NCI-H510A treated with DMSO at 0.1 percent for 48 hours (cell line): Measurements from ENCODE around the gene NOVA1.

Experiments used
- DNase-seq: peaks from one replicate; lab custom pipeline; 2025; lab: John Stamatoyannopoulos, UW

Gene NOVA1

GRCh38 chr14:26593357-26593756, 4.5 kb downstream of the NOVA1 start:
- no peak for DNase-seq

DNA sequence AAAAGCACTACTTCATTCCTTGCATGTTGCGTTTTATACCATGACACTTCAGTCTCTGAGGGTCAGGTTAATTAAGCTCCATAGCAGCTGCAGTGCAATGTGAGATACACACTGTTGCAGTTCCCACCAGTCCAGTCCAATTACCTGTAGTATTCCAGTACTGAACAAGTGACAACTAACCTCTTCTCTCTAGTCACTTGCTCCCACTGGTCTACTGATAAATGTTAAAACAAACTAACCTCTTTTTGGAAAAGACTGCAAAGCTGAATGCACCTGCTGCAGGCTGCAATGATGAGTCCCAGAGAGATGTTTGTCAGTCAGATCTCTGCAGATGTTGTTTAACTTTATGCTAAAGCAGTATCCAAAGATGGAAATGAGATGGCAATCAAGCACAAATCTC, 7.9 kb downstream of the NOVA1 start:
- DNase-seq = peak; percentile 12

DNA sequence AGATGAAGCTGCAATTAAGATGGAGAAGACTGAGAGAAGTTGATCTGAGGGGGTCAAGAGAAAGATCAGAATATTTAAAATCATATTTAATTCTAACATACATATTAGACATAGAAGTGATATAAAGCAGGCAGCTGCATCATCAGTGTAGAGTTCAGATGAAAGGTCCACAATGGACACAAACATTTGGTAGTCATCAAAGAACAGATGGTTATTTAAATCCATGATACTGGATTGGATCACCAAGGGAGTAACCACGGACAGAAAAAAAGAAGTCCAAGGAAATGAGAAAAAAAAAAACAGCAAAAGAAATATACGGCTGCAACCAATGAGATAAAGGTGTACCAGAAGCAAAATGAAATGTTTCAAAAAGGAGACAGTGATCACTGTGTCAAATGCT, 20.1 kb downstream of the NOVA1 start:
- no peak for DNase-seq

DNA sequence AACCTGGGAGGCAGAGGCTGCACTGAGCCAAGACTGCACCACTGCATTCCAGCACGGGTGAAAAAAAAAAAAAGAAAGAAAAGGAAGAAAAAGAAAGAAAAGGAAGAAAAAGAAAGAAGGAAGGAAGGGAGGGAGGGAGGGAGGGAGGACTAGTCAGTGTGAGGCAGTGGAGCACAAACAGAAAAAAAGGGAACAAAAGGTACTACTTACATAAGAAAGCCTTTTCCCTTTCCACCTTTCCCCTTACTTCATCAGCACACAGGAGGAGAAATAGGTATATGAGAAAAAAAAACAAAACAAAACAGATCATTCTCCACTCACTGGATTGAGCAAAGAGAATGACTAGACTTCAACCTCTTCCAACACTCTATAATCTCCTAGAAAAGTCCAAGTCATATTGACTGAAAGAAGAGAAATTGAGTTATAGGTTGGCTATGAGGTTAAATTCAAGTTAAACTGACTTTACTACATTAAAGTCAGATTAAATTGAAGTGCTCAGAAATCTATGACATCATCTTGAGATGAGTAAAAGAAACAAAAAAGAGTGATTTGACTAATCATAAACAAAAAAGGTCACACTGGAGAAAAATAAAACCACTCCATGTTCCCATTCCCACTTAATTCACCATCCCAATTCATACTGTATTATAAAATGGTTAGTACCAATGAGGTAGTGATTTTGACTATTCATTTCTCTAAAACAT, 43.6 kb downstream of the NOVA1 start:
- no peak for DNase-seq

GRCh38 chr14:26549571-26549970, 48.3 kb downstream of the NOVA1 start:
- DNase-seq = no peak

DNA sequence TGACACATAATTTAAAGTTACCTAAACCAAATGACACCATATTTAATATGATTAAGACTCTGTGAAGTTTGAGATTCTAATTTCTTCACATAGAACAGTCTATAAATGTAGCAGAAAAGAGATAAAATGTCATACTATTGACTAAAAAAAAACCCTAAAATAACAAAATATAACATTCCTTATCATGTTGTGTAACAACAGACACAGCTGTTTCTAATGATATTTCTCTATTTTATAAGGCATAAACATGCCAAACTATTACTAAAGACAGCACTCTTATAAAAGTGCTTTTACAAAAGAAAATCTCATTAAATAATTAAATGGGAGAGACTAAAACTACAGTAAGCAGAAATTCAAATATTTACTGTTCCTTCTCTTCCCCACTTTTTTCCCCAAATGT, 49.4 kb downstream of the NOVA1 start:
- DNase-seq = no peak

GRCh38 chr14:26538176-26538575, 59.7 kb downstream of the NOVA1 start:
- no peak for DNase-seq

GRCh38 chr14:26531894-26532293, 65.9 kb downstream of the NOVA1 start:
- DNase-seq = no peak

- DNase-seq = no peak
These were observed 69.2 kb downstream of the NOVA1 start for GRCh38 chr14:26528415-26529182.

GRCh38 chr14:26527095-26527494, 70.7 kb downstream of the NOVA1 start:
- DNase-seq = no peak

GRCh38 chr14:26526137-26526536, 71.7 kb downstream of the NOVA1 start:
- DNase-seq = no peak

- no peak for DNase-seq
These were observed 72.7 kb downstream of the NOVA1 start for GRCh38 chr14:26525085-26525484.

DNA sequence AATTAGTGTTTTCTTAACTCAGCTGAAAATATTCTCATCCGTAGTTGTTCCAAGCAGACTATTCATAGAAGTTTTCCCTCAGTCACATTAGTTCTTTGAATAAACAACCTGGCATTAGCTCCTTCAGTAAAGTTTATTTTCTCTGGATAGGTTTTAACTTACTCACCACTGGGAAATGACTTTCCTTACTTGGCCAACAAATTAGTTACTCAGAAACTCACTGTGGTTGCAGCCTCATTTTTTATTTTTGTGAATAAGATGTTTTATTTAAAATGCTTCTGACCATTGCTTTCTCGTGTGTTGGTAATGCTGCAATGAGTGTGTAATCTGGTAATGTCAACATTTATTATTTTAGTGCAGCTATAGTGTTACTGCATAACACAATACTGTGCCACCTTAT, 74.9 kb downstream of the NOVA1 start:
- no peak for DNase-seq

DNA sequence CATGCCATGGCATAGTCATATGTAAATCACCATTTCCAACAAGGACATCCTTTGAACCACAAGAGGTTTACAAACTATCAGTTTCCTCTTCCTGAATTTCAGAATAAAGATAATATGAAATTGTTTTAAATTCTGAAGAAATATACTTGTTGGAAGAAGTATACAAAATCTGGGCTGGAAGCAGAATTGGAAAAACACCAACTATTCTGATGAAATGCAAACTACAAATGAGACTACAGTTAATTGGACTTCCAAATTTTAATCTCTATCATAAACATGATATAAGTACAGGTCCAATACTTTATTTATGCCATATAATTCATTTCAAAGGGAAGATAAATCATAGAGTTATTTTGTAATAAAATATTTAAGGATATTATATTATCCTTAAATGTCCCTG, 80.1 kb downstream of the NOVA1 start:
- no peak for DNase-seq

DNA sequence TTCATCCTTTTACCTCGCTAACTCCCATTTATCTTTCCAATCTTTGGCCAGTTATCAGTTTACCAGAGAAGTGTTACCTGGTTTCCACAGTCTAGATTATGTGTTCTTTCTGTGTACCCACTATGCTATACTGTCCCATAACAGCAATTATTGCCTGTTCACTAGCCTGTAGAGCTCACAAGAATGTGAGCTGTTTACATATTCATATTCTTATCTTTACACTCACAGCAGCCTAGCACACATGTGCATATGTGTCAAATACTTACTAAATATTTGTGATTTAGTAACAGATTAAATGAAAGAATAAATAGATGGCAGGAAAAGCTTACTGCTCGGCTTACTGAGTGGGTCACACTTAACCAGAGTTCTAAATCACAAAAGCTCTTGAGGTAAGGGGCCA, 97.8 kb downstream of the NOVA1 start:
- DNase-seq = no peak

DNA sequence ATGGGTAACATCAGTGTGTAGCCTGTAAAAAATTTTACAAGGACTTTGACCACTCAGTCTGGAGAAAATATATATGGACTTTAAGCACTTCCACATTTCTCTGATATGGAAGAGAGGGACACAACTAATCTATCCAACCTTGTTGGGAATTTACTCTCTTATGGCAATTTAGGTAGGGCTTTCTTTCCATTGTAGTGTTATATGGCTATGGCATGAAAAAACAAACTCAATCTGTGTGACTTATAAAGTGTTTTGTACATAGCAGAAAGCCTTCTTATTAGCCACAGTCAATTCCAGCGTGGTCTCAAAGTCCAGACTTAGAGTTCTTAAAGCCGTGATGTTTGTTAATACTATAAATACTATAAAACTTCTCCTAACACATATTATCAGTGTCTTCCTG, 98.3 kb downstream of the NOVA1 start:
- DNase-seq = no peak

- no peak for DNase-seq
These were observed 110.9 kb downstream of the NOVA1 start for GRCh38 chr14:26486922-26487321.

DNA sequence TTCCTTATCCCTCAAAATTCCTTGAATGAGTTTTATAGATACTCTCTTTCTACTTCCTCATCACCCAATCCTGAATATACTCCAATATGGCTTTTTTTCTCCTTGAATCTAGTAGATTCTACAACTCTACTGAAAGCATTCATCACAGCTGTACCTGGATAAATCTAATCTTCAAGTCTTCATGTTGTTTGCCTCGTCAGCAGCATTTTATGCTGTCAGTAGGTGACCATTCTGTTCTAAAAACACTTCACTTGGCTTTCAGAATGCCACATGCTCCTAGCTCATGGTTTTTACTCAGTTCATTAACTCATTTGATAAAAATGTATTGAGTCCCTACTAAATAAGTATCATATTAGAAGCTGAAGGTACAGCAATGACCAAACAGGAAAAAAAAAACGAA, 113.3 kb downstream of the NOVA1 start:
- no peak for DNase-seq

GRCh38 chr14:26478967-26479366, 118.9 kb downstream of the NOVA1 start:
- DNase-seq = no peak

DNA sequence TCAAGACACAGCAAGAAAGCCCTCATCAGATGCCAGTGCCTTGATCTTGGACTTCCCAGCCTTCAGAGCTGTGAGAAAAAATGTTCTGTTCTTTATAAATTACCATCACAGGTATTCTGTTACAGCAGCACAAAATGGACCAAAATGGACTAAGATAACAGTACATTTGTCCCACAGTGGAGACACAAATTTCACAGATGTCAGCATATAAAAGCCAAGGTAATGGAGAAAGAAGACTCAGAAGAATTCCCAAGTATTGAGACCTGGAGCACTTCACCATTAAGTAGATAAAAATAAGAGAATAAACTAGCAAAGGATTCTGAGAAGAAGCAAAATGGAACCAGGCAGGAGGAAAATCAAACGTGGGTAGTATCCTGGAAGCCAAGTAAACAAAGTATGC, 131.0 kb downstream of the NOVA1 start:
- no peak for DNase-seq

GRCh38 chr14:26463136-26463535, 134.7 kb downstream of the NOVA1 start:
- no peak for DNase-seq

GRCh38 chr14:26454105-26454504, 143.7 kb downstream of the NOVA1 start:
- no peak for DNase-seq

DNA sequence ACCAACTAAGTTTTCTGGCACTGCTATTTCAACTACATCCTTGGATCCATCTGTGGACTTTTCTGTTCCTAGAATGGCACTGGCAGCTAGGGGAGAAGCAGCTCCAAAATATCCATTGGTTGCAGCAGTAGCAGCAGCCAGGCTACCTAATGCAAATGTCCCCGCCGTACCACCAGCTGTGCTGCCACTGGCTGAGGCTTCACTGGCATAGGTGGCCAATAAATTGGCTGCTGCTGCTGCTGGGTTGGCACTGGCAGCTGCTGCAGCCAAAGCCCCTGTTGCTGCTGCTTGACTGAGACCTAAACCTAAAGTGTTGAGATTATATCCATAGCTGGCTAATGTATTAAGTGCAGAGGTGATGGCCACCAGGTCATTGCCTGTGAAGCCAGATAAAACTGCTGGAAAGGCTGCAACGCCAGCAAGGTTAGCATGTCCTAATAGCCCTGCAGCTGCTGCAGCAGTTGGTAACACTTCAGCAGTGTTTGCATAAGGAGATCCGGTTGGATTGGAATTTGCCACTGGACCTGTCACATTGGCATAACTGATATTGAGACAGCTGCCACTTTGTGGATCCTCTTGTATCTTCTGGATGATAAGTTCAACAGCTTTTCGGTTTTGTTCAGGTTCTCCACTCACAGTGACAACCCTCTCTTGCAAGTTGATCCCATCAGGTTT, 149.5 kb downstream of the NOVA1 start:
- DNase-seq = peak; percentile 93
